GM12864 (cell line): ENCODE data around the gene TMEM63C.

ENCODE experiments used
- DNase-seq: peaks from one replicate; pipeline ENCODE4 v3.0.0-alpha.2; 2011; ENCODE audit warnings: low read depth
- H3K4me3 ChIP-seq: 2 replicates; pipeline ENCODE4 v1.5.1; 2011; ENCODE audit warnings: mild to moderate bottlenecking, low read depth, low read length, control low read depth
- TF ChIP-seq, protein P1 (sequence below): IDR thresholded peaks from 2 replicates; pipeline ENCODE4 v1.5.1; 2011; ENCODE audit warnings: low read depth, mild to moderate bottlenecking, moderate library complexity, low read length, control low read depth, inconsistent platforms; ENCODE audit errors: missing control alignments

Gene TMEM63C

DNA sequence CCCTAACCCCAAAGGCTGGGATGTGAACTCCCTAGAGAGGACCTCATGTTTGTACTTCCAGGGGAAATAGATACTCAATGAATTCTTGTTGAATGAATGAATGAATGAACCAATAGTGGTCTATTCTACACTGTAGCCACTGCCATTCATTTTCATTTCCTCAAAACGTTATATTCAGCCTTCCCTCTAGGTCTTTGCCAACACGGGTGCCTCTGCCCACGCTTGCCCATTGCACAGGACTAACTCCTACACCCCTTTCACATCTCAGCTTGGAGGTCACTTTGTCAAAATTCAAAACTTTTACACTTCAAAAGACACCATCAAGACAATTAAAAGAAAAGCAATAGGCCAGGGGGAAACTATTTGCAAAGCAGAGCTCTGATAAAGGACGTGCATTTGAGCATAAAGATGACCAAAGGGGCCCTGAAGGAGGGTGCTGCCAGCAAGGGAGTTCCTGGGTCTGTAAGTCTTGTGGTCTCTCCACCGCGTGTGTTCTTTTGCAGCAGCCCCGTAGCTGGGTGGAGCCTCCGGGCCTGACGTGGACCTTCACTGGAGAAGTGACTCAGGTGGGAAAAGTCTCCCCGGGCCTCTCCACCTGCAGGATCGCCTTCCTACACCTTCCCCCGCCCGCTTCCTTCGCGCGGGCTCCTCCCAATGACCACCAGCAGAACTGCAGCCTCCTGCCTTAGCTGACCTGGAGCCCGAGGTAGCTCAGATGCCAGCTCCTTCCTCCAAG, 31.5 kb downstream of the TMEM63C start:
- no peak overlapping the region for H3K4me3 ChIP-seq
- TF ChIP-seq, protein P1, sequence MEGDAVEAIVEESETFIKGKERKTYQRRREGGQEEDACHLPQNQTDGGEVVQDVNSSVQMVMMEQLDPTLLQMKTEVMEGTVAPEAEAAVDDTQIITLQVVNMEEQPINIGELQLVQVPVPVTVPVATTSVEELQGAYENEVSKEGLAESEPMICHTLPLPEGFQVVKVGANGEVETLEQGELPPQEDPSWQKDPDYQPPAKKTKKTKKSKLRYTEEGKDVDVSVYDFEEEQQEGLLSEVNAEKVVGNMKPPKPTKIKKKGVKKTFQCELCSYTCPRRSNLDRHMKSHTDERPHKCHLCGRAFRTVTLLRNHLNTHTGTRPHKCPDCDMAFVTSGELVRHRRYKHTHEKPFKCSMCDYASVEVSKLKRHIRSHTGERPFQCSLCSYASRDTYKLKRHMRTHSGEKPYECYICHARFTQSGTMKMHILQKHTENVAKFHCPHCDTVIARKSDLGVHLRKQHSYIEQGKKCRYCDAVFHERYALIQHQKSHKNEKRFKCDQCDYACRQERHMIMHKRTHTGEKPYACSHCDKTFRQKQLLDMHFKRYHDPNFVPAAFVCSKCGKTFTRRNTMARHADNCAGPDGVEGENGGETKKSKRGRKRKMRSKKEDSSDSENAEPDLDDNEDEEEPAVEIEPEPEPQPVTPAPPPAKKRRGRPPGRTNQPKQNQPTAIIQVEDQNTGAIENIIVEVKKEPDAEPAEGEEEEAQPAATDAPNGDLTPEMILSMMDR, result peak; percentile 89
- DNase-seq, result no peak

- TF ChIP-seq, protein P1, result no peak
- DNase-seq, result no peak
- no peak overlapping the region for H3K4me3 ChIP-seq
Measured at GRCh38 chr14:77213679-77214016, 32.0 kb downstream of the TMEM63C start.

GRCh38 chr14:77214216-77214615, 32.6 kb downstream of the TMEM63C start:
- TF ChIP-seq, protein P1, result no peak
- H3K4me3 ChIP-seq, result no peak overlapping the region
- no peak for DNase-seq

GRCh38 chr14:77217551-77217950, 36.0 kb downstream of the TMEM63C start:
- H3K4me3 ChIP-seq, result no peak overlapping the region
- TF ChIP-seq, protein P1, result no peak
- no peak for DNase-seq

- H3K4me3 ChIP-seq, result no peak overlapping the region
- TF ChIP-seq, protein P1, result no peak
Measured at GRCh38 chr14:77219591-77219990, 38.0 kb downstream of the TMEM63C start.

GRCh38 chr14:77220246-77221017, 38.8 kb downstream of the TMEM63C start:
- no peak for DNase-seq
- TF ChIP-seq, protein P1, result no peak
- no peak overlapping the region for H3K4me3 ChIP-seq

More at GRCh38 chr14:77219591-77219990, 38.0 kb downstream of the TMEM63C start:
- DNase-seq, result no peak
